ENCODE data around the gene MLXIP.

- TF ChIP-seq BCL11A (IDR thresholded peaks at IDR 0.05; ENCODE audit: low read depth in 2 of 2, low read length in 2 of 2) (no peak), EP300 (IDR thresholded peaks at IDR 0.05; ENCODE audit: borderline replicate concordance in 1 of 2, low read depth in 2 of 2, low read length in 2 of 2) (no peak), GABPA (IDR thresholded peaks at IDR 0.05; ENCODE audit: borderline replicate concordance, insufficient read depth, low read length) (no peak), EGR1 (IDR thresholded peaks at IDR 0.05; ENCODE audit: borderline replicate concordance, low read depth, low read length) (no peak), BACH1 (IDR thresholded peaks at IDR 0.05; ENCODE audit: low read length) (no peak), CHD2 (IDR thresholded peaks at IDR 0.05; ENCODE audit: low read length) (no peak), YY1 (IDR thresholded peaks at IDR 0.05; ENCODE audit: low read depth, low read length) (no peak), CTCF (IDR thresholded peaks at IDR 0.05; ENCODE audit: control extremely low read depth in 1 of 3, insufficient read depth in 1 of 3, low read depth in 1 of 3, low read length in 3 of 3) (no peak), POLR2A (IDR thresholded peaks at IDR 0.05; ENCODE audit: control extremely low read depth in 1 of 2, low read depth in 2 of 2, low read length in 2 of 2) (no peak), EZH2 (IDR thresholded peaks at IDR 0.05; ENCODE audit: low read depth, low read length, severe bottlenecking) (no peak)
These were observed 16.4 kb downstream of the MLXIP start for GRCh38 chr12:122094735-122095631.
